Left ventricle myocardium superior (tissue), 1 donor: Measurements from ENCODE around the gene PHLDA3. TPM values are rescaled to one million over a fixed set of nuclear protein-coding genes. Genes with fewer than 3 reads are reported as not detected.

ENCODE experiments used
- ATAC-seq: fragments of 200-7000 bp; cut with Tn5 transposase; one replicate; pipeline ENCODE4 v1.9.1; 2020; ENCODE audit warnings: mild to moderate bottlenecking, moderate library complexity
- DNase-seq: peaks from one replicate; pipeline ENCODE4 v3.0.0-alpha.2; 2020
- intact Hi-C: fragments of 100-400 bp; cut with micrococcal nuclease; formaldehyde crosslinking; loops from one replicate; pipeline ENCODE4 v1.11.0; 2022
- total RNA-seq: library from RNA; stranded (reverse); fragmentation: NEBNext Ultra II Directional; extraction: Animal tissue kit (Norgen Biotek cat#: 25700); gene quantifications from one replicate; pipeline ENCODE4 v1.2.1, GENCODE V29; 2021
- donor health status: DM: no; HTN: yes; CAD: no; lungs with severe emphysema.

PHLDA3 gene
- total RNA-seq, 1 donor from 2014 or later = 20.4 TPM

GRCh38 chr1:201448990-201449389 lies 20.0 kb downstream of the PHLDA3 start:
- no peak for DNase-seq
- intact Hi-C loops = loop anchor here (10.0 kb wide), 1 partner anchor 66 kb away; no protein-coding TSS in a partner anchor

DNA sequence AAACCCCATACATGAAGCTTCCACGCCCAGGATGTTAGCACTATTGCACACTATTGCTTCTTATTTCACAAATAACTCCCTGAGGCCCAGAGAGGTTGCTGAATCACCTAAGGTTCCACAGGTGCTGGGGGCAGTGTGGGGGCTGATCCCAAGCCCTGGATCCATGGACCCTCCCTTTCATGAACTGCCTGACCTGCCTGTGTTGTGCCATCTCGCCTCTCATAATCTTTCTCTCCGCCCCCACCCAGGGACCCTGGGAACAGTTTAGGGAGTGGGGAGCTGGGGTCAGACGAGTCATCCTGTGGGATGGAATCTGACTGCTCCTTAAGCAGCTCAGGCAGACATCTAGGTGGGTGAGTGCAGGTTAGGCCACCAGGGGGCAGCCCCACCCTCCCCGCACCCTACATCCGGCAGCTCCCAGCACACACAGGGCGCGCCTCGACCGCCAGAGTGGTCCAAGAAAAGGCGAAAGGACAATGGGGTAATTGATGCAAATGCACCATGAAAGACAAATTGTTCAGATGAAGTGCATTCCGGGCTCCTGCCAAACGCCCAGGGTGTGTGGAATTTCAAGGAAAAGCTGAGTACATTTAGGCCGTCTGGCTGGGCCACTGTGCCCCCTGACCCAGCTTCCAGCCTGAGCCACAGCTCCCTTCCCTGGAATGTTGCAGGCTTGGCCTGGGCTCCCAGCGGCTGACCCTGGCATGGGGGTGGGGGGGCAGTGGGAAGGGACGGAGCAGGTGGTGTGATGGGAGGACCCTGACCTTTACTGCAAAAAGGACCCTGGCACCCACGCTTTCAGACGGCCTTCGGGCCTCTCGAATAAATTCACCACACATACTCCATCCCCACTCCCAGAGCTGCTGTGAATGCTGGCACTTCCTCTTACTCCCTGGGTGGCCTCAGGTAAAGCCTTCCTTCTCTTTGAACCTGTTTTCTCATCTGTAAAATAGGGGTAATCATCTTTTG lies 20.8 kb downstream of the PHLDA3 start:
- peak; percentile 85 for ATAC-seq
- DNase-seq = peak; percentile 87
- intact Hi-C loops = loop anchor here (10.0 kb wide), 1 partner anchor 67 kb away; no protein-coding TSS in a partner anchor

More at GRCh38 chr1:201448990-201449389, 20.0 kb downstream of the PHLDA3 start:
- ATAC-seq = peak; percentile 2

- DNase-seq (no peak), ATAC-seq (no peak)
- intact Hi-C loops = loop anchor here (10.0 kb wide), 1 partner anchor 69 kb away; no protein-coding TSS in a partner anchor
These were observed 23.7 kb downstream of the PHLDA3 start for GRCh38 chr1:201445310-201445709.

DNA sequence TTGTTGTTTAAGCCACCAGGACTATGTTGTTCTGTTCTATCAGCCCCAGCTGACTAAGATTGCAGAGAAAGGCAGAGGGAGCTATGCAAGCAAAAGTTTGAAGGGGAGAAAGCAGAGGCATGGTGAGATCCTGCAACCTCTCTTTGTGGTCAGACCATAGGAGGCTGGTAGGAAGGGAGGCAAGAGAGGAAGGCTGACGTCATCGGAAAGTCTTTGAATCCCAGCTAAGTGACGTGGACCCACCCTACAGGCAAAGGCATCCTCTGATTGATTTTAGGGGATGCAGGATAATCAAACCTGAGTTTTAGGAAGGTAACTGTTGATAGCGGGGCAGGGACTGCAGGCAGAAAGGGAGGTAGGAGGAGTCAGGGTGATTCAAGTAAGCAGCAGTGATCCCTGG lies 24.2 kb downstream of the PHLDA3 start:
- DNase-seq (no peak), ATAC-seq (no peak)
- intact Hi-C loops = loop anchor here (10.0 kb wide), 1 partner anchor 70 kb away; no protein-coding TSS in a partner anchor

- ATAC-seq (no peak), DNase-seq (no peak)
- intact Hi-C loops = loop anchor here (10.0 kb wide), 1 partner anchor 71 kb away; no protein-coding TSS in a partner anchor
These were observed 25.2 kb downstream of the PHLDA3 start for GRCh38 chr1:201443747-201444146.

- DNase-seq (no peak), ATAC-seq (no peak)
- intact Hi-C loops = no loop called here
These were observed 32.0 kb downstream of the PHLDA3 start for GRCh38 chr1:201436969-201437368.

DNA sequence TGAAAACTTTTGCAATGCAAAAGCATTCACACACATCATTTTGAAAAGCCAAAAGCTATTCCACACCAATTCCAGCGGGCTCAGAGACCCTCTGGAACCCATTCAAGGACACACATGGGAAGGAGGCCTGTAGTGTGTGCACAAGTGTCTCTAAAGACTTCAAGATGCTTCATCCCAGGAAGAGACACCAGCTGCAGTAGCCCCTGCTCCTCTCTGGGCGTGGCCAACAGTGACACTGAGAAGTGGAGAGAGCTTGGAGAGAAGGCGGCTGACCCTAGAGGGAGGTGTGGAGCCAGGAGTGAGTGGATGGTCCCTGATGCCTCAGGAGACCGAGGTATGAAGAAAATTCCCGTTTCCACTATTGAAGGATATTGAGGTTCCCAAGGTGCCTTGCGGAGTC lies 32.6 kb downstream of the PHLDA3 start:
- DNase-seq (no peak), ATAC-seq (peak; percentile 39)
- intact Hi-C loops = no loop called here

DNA sequence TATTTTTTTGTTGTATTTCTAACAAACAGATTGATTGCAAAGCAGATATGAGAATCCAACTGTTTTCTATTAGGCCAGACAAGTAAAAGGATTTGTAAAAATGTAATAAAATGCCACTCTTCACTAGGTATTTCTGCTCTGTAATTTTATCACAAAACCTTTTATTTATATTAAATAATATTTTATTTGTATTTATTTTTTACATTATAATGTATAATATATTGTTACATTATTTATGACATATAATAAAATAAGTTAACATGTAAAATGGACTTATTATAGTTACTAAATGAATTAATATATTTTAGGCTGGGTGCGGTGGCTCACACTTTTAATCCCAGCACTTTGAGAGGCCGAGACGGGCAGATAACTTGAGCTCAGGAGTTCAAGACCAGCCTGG lies 34.7 kb downstream of the PHLDA3 start:
- ATAC-seq (no peak), DNase-seq (no peak)
- intact Hi-C loops = no loop called here

- intact Hi-C loops = no loop called here
- ATAC-seq = no peak
- DNase-seq = no peak
These were observed 35.4 kb downstream of the PHLDA3 start for GRCh38 chr1:201433609-201434008.

GRCh38 chr1:201430776-201431175 lies 38.2 kb downstream of the PHLDA3 start:
- intact Hi-C loops = no loop called here
- ATAC-seq = peak; percentile 29
- DNase-seq = no peak

DNA sequence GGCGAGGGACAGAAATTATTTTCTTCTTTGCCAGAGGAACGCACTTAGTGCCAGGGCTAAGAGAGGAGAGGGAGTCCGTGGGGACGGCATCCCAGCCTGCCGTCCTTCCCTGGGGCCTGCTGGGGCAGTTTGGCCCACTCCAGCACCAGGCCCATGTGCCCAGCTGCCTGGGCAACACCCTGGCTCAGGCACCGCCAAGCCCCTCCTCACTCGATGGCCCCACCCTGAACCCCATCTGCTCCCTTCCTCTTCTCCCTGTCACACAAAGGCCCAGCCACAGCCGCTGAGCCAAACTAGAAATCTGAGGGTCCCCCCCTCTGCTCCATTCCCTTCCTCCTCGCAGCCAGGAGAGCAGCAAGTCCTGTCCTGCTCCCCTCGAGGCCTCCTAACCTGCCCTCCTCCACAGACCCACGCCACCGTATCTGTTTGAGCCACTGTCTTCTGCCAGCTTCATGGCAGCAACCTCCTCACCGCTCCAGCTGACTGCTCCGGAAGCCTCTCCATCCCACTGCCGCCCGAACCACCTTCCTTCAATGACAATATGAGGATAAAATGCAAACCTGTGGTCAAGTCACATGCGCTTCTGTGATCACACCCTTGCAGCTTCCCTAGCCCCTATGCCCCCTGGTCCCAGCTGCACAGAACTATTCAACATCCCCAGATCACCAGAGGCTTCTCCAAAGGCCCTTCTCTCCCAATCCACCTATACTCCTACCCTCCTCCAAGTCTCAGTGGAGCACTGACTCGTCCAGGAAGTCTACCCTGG lies 39.1 kb downstream of the PHLDA3 start:
- ATAC-seq (no peak), DNase-seq (no peak)
- intact Hi-C loops = no loop called here

DNA sequence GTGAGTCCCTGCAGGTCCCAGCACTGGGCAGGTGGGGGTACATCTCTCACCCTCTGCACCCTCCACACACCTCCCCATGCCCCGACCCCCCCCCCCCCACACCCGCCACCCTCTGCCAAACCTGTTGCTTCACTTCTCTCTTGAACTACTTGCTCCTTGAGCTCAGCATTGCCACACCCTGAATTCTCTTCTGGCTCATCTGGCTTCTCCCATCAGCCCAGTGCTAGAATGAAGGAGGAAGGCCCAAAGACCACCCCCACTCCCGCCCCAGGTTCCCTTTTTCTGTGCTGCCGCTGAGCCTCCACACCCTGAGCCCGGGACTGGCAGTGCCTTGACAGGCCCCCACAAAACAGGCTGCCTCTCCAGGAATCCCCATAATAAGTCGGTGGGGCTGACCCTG lies 41.0 kb downstream of the PHLDA3 start:
- ATAC-seq (no peak), DNase-seq (no peak)
- intact Hi-C loops = no loop called here

DNA sequence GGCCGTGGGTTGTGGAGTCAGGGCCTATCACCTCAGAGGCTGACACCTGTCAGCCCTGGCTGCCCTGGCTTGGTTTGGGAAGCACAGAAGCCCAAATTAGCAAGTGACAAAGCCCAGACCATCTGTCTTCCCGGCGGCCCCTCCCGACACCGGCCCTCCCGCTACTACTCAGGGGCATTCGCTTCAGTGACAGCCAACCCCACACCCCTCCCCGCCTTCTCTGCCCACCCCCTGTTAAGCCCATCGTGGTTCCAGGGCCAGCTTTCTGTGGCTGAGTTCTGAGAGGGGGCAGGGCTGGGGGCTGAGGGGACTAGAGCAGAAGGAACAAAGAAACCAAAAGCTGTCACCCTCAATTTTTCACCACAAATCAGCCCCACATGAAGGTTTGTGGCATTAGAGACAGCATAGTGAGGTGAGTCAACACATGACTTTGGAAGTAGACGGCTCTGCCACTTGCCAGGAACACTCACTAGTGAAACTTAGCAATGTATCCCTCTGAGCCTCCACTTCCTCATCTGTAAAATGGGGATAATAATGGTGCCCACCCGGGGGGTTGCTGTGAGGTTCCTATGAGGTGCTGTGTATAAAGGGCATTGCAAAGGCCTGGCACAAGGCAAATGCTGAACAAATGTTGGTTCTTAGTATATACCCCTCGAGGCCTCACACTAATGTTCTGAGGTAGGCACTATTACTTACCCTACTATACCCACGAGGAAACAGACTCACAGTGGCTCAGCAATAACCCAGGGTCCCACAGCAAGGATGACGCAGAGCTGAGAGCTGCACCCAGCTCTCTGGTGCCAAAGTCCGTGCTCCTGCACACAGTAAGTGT lies 42.3 kb downstream of the PHLDA3 start:
- peak; percentile 85 for ATAC-seq
- DNase-seq = peak; percentile 66
- intact Hi-C loops = no loop called here

- intact Hi-C loops = no loop called here
- ATAC-seq = no peak
- no peak for DNase-seq
These were observed 44.8 kb downstream of the PHLDA3 start for GRCh38 chr1:201424146-201424545.

DNA sequence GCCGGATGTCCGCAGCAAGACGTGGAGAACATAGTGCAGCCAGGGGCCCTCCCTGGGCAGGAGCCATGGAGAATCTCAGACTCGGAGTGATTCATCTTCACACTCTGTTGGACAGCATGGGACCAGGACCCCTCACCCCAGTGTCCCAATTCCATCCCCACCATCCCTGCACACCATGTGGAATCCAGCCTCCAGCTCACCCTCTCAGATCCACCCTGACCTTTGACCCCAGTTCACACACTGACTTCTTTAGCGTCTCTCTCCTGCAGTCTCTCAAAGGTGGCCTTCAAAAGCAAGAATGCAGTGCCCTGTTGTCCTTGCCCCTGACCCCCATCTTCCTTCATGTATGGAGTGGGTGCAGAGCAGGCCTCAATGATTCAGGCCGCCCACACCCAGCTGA lies 45.3 kb downstream of the PHLDA3 start:
- ATAC-seq (no peak), DNase-seq (no peak)
- intact Hi-C loops = no loop called here

GRCh38 chr1:201422436-201423030 lies 46.5 kb downstream of the PHLDA3 start:
- DNase-seq = no peak
- no peak for ATAC-seq

GRCh38 chr1:201422026-201422425 lies 47.0 kb downstream of the PHLDA3 start:
- no peak for DNase-seq
- no peak for ATAC-seq
- intact Hi-C loops = no loop called here

More at GRCh38 chr1:201422436-201423030, 46.5 kb downstream of the PHLDA3 start:
- intact Hi-C loops = no loop called here

DNA sequence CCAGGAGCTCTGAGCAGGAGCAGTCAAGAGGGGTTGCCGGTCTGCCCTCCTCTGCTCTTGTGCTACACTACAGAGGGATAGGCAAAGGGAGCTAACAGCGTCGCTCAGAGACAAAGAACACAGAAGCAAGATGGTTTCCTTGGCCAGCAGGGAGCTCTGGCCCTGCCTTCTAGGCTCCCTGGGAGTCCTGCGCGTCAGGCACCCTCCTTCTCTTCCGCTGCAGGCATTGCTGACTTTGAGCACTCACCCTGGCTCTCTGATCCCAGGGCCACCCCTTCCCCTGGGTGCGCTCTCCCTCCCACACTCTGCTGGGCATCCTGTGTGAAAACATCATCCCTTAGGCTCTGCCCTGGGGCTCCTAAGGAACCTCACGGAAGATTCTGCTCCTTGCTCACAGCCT lies 47.9 kb downstream of the PHLDA3 start:
- intact Hi-C loops = no loop called here
- DNase-seq (no peak), ATAC-seq (peak; percentile 8)

DNA sequence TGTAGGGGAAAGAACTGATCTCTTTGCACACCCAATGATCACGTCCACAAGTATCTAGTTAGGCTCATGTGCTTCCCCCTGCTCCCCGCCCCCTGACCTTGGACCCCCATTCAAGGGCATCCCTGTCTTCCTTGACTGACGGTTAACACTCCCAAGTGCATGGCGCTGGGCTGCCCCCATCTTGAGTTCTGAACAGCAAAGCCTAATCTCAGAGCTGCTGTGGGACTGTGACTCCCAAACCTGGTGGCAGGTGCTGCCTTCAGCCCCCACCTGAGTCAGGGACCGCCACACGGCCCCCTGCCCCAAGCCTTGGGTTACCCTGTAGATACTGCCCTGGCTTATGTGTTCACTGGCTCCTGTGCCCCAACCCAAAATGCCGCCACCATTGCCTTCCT lies 48.4 kb downstream of the PHLDA3 start:
- intact Hi-C loops = no loop called here
- peak; percentile 7 for ATAC-seq
- no peak for DNase-seq
